Liver (tissue), 3 donors: Measurements from ENCODE around the gene C1QTNF3.
"Not testable (repeated sequence)": the region's sequence is repeated elsewhere in the genome, so short reads cannot be mapped to it uniquely, and the experiment has no call there.

Experiments used
- FOXA1 ChIP-seq: IDR thresholded peaks from 2 replicates; pipeline ENCODE4 v1.6.1; 2016; ENCODE audit warnings: antibody characterized with exemption
- GABPA ChIP-seq, 2 donors: IDR thresholded peaks in 1 of 2; conservative IDR thresholded peaks in 1 of 2; 2 replicates each; pipeline ENCODE4 v1.6.1; 2016; ENCODE audit warnings: antibody characterized with exemption in 2 of 2, mild to moderate bottlenecking in 1 of 2, moderate library complexity in 1 of 2
- TF ChIP-seq, protein P1 (sequence below): fragments of 150-350 bp; IDR thresholded peaks from 2 replicates; pipeline ENCODE4 v1.5.1; 2017; ENCODE audit warnings: improper control_type of control experiment, low read depth, low read length; ENCODE audit not compliant: missing input control
- TF ChIP-seq, protein P2 (sequence below): IDR thresholded peaks from 2 replicates; pipeline ENCODE4 v1.6.1; 2016; ENCODE audit warnings: antibody characterized with exemption
- donor health status: healthy.
- donor health status: healthy.

DNA sequence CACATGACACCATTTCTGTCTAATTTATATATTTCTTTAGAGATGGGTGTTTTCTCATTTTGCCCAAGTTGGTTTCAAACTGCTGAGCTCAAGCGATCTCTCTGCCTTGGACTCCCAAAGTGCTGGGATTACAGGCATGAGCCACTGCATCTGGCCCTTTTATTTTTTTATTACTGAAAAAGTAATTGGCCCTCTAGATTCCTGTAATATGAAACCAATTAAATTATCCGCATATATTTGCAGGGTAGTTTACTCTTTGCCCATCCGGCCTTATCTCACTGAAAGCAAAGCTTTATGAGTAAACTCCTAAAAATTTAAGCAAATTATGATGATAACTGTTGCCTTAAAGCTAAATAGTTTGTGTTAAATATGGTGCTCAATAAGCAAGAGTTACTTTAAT lies 44.7 kb upstream of the C1QTNF3 start:
- not testable (repeated sequence) for TF ChIP-seq FOXA1; GABPA (IDR thresholded peaks at IDR 0.05 in 1 of 2, conservative IDR thresholded peaks at IDR 0.05 in 1 of 2)
- TF ChIP-seq, protein P1, sequence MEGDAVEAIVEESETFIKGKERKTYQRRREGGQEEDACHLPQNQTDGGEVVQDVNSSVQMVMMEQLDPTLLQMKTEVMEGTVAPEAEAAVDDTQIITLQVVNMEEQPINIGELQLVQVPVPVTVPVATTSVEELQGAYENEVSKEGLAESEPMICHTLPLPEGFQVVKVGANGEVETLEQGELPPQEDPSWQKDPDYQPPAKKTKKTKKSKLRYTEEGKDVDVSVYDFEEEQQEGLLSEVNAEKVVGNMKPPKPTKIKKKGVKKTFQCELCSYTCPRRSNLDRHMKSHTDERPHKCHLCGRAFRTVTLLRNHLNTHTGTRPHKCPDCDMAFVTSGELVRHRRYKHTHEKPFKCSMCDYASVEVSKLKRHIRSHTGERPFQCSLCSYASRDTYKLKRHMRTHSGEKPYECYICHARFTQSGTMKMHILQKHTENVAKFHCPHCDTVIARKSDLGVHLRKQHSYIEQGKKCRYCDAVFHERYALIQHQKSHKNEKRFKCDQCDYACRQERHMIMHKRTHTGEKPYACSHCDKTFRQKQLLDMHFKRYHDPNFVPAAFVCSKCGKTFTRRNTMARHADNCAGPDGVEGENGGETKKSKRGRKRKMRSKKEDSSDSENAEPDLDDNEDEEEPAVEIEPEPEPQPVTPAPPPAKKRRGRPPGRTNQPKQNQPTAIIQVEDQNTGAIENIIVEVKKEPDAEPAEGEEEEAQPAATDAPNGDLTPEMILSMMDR: not testable (repeated sequence)
- TF ChIP-seq, protein P2, sequence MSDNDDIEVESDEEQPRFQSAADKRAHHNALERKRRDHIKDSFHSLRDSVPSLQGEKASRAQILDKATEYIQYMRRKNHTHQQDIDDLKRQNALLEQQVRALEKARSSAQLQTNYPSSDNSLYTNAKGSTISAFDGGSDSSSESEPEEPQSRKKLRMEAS: not testable (repeated sequence)
